Right renal cortex interstitium (tissue), 3 donors: ENCODE results near the gene CDH26. TPM values are rescaled to one million over a fixed set of nuclear protein-coding genes. Genes with fewer than 3 reads are reported as not detected.
"Not testable (repeated sequence)": the region's sequence is repeated elsewhere in the genome, so short reads cannot be mapped to it uniquely, and the experiment has no call there.

ENCODE experiments used
- DNase-seq, 3 donors: peaks; one replicate each; pipeline ENCODE4 v3.0.0-alpha.2; 2013; ENCODE audit warnings: low read depth in 3 of 3, low spot score in 2 of 3
- polyA plus RNA-seq, 3 donors: library from polyadenylated mRNA; unstranded; fragments of 120-200 nt; gene quantifications; one replicate each; pipeline ENCODE4 v1.2.1, GENCODE V29; 2013; ENCODE audit not compliant: insufficient read length in 3 of 3

CDH26 gene
- polyA plus RNA-seq, 3 donors = 0.44 to 0.98 (median 0.75) TPM

DNA sequence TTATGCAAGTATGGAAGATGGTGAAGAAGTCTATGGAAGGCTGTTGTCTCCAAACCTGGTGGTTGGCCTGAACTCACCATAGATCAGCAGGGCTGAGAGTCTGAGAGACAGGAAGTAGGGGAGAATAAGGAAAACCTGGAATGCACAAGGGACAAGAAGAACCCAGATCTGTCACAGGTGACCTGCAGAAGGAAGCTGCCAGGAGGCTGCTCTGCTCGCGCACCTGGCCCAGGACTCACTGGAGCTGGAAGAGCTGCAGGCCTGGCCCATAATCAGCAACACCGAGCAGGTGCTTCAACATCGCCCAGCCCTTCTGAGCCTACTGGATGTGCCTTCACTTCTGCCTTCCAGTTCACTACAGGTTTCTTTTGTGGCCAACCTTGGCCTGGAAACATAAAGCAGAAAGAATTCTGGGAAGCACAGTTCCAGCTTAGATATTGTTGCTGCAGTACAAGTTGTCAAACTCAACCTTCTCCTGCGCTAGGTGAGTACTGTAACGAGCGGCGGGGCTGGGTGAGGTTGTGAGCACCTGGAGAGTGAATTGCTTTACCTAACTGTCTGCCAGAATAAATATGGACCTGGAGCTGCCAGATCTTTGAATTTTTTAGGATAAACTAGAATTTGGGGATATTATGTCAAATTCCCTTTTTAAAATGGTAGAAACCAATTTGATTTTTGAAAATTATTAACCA, 82.4 kb downstream of the CDH26 start:
- DNase-seq = no peak

DNA sequence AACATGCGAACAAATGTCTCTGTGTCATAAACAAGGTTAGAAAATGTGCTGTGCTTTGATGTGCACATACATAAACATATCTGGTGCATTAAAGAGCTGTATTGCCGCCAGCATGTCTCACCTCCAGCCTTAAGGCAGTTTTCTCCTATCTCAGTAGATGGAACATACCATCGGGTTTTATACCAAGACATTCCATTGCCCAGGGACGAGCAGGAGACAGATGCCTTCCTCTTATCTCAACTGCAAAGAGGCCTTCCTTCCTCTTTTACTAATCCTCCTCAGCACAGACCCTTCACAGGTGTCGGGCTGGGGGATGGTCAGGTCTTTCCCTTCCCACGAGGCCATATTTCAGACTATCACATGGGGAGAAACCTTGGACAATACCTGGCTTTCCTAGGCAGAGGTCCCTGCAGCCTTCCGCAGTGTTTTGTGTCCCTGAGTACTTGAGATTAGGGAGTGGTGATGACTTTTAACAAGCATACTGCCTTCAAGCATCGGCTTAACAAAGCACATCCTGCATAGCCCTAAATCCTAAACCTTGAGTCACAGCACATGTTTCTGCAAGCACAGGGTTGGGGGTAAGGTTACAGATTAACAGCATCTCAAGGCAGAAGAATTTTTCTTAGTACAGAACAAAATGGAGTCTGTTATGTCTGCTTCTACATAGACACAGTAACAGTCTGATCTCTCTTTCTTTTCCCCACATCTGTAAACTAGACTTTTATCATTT, 83.4 kb downstream of the CDH26 start:
- not testable (repeated sequence) for DNase-seq

DNA sequence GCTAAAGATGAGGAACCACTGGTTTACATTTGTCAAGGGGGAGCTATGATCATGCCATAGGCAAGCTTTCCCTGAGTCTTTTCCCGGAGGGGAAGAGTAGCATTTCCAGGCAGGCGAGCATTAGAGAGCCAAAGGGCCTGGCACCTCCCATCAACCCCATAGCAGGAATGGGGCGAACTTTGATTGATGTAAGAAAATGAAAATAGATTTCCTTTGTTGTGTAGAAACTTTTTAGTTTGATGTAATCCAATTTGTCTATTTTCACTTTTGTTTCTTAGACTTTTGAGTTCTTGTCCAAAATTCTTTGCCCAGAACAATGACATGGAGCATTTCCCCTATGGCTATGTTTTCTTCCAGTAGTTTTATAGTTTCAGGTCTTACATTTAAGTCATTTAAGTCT, 85.2 kb downstream of the CDH26 start:
- no peak for DNase-seq

DNA sequence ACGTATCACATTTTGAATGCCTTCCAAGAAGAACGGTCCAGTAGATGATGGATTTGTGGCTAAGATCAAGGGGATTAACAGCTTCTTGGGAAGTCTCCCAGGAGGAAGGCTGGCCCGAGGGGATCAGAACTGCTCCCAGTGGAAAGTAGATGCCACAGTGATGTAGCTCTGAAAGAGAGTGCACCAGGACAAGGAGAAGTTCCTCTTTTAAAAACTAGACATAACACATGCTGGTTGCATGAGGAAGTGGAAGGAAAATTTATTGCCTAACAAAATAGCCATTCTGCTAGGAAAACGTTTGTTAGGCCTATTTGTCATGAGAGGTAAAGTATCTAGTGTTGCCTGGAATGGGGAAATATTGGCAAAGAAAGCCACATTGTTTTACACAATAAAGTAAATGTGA, 87.8 kb downstream of the CDH26 start:
- no peak for DNase-seq

DNA sequence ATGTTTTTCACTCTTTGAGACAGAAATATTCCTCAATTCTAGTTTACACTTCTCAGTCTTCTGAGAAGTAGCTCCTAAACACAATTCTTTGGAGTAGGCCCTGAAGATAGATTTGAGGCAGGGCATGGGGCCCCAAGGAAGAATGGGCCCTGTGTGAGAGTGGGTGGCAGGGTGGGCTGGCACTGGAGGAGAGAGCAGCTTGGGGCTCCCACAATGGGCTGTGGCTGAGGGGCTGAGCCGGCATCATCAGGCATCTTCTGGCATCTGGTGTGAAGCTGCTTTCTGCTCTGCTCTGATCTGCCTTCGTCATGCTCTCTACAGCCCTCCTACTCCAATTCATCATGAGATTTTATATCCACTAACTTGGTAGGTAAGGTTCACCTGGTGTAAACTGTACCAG, 88.2 kb downstream of the CDH26 start:
- DNase-seq = no peak

DNA sequence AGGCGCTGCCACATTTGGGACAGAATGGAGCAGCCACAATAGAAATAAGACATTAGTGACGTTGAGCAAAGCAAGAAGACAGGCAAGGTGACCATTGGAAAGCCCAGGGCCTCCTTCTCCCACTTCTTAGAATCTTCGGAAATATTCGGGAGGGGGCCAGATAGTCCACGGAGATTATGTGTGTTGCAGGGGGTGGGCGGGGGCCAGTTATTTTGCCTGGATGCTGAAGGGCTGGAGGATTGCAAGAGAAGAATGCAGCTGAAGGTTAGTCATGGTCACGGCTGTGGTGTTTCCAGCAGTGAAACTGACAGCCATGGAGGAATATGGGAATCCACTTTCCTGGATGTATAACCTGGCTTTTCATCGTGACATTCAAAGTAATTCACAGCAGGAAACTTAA, 88.6 kb downstream of the CDH26 start:
- DNase-seq = no peak

DNA sequence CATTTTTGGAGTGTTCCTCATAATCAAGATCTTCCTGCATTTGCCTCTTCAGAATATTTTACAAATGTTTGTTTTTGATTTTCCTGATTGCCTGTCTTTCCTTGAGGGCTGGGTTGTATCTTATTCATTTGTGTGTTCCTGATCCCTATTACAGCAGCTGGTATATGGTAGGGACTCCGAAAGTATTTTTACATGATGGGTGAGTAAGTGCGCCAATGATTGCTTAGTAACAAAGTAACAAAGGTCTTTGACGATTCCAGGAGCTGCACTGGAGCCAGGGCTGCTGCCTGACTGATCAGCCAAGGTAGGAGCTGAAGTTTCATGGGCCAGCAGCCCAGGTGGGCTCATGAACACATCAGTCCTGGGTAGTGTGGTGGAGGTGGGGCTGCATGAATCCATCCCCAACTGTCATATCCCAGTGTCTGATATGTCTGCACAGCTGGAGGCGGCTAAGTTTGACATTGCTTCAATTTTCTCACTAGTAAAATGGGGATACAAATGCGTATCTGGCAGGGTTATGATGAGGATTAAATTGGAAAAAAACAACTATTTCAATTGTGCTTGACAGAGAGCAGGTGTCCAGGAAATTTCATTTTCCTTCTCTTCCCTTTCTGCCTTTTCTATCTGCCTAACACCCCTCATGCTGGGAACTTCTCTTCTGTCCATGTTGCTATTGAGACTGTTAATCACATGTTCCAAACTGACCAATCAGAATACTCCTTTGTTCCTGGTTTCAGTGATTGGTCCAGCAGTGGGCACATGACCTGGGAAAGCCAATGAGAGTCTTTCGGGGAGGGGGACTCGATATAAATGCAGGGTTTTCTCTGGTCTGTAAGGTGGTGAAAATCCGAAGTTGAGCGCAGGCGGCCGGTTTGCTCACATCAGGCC, 90.7 kb downstream of the CDH26 start:
- DNase-seq = no peak

DNA sequence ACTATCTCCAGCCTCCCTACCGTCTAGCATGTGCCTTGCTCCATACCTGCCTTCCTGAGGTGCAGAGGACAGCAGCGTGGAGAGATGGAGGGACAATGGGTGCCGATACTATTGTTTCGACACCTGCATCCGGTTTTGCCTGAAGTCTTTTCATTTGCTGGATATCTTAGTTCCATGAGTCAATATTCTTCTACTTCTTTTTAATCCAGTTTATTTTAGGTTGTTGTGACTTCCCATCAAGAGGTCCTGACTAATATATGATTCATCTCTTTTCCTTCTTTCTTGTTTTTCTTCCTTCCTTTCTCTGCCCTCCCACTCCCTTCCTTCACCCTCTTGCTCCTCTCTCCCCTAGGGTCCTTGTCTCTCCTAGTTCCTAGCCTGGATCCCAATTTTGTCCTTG, 91.4 kb downstream of the CDH26 start:
- no peak for DNase-seq

DNA sequence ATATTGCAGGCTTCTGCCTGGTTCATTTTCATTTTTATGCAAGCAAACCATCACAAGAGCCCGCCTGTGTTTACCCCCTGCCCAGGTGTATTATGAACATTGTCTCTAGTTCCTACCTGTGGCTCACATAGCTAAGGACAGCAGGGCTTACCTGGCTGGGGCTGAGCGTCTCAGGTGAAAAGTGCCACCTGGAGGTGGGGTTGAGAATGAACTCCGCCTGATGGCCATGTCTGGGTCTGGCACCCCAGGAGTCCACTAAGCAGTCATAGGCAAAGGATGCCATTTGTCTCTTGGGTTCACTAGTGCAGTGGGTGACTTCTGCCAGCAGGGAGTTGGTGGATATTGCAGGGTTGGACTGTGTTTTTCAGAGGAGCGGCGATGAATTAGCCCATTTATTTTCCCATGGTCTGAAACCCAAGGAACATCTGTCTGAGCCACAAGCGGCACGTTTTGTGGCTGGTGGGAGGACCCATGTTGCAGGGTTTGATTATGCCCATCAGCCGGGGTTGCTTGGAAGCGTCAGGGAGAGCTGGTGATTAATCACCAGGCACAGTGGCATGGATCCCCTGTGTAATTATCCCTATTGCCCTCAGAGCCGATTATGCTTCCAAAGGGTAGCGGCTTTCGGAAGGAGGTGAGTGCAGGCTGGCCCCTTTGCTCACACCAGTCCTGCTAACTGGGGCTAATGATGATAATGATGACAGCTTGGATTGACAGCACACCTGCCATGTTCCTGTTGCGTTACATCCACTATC, 92.1 kb downstream of the CDH26 start:
- DNase-seq = no peak

DNA sequence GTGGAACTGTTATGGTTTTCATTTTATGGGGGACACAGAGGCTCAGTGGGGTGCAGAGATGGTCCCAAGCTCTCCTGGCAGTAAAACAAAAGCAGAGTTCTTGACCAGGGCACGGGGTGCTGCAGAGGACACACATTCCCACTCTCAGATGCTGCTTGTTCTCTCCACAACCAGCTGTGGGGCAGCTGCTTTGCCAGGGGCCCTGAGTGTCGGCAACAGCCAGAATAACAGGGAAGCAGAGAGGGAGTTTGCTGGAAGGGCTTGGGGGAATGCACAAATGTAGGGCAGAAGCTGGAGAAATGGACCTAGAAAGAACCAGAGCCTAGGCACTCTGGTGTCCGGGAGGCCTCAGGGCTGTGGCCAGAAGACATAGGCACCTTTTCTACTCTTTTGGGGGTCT, 93.7 kb downstream of the CDH26 start:
- DNase-seq = no peak

DNA sequence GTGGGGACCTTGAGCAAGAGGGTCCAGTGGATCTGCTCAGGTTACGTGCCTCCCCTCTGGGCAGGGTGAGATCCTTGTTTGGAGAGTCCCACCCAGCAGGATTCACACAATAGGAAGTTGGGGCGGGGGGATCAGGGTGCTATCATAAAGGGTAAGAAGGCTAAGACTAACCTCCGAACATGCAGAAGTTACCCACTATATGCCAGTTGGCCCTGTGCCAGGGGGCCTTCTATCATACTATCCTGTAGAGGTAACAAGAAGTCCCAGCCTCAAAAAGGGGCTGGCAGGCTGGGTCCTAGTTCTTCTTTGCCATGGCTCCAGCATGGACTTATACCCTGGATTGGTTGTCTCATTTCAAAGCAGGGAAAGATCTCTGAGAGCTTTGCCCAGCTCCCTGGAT, 94.1 kb downstream of the CDH26 start:
- DNase-seq = no peak

DNA sequence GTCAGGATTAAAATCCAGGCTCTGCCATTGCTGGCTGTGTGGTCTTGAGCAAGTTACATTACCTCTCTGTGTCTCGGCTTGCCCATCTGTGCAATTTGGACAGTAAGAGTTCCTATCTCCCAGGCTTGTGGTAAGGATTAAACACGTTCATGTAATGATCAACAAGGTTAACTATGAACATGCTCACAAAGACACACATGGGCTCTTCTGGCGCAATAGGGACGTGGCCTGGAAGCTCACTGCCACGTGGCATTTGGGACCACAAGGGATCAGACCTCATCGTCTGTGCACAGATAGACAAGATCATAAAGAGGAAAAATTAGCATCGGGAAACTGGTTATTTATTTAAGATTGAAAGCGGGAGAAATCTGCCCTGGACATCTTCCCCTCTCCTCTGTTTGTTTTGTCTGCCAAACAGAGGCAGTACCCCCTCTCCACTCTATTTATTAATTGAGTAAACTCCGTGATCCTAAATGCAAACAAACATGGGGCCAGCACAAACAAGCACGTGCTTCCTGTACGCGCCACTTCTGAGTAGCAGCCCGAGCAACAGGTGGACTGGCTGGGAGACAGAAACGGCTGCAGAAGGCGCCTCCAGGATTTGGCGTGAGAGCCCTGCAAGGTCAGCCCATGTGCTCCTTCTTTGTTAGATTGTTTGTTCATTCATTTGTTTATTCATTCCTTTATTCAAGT, 95.0 kb downstream of the CDH26 start:
- no peak for DNase-seq

DNA sequence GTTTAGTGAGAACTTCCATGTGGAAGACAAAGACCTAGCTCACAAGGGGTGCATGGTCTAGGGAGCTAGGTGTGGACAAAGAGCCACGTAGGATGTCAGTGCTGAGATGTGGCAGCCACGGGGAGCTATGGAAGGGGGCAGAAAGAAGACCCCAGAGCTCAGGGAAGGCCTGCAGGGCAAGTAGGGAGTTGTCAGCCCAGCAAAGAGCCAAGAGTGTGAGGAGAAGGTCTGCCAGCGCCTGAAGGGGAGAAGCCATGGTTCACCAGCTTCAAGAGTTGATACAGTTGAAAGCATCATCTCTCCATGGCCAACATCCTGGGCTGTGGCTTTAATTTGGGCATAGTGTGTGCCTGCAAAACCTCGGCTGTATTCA, 95.6 kb downstream of the CDH26 start:
- no peak for DNase-seq

DNA sequence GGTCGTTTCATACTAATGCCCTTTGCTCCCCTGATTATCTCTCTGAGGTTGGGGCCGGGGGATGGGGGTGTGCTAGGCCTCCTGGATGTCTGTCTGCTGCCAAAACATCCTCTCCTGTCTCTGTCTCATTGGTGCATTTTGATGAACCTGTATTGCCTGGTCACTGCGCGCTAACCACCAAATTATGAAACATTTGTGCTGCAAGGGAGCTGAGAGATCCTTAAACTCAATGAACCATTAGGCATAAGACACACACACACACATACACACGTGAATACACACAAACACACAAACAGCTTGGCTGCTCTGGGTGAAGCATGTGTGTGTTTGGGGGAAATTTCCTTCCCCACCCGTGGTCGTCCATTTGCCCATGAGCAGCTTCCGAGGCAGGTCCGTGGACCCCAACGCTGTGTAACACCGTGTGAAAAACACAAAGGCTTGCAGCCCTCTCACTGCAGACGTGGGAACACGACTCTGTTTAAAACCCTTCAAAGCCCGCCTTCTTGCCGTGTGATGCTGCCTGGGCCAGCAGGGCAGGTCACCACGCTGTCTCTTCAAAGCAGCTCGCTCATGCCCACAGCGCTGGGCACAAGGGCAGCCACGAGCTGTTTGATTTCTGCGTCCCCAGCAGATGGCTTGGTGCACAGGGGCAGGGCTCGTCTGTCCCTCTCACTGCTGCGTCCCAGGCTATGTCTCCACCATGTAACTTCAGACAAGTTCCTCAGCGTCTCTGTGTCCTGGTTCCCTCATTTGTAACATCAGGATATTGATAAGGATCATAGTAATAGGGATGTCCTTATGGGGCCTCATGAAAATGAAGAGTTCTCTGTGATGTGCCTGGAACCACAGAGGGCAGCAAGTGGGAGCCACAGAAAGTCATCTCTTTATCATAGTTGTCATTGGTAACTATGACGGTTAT, 96.8 kb downstream of the CDH26 start:
- DNase-seq = no peak

DNA sequence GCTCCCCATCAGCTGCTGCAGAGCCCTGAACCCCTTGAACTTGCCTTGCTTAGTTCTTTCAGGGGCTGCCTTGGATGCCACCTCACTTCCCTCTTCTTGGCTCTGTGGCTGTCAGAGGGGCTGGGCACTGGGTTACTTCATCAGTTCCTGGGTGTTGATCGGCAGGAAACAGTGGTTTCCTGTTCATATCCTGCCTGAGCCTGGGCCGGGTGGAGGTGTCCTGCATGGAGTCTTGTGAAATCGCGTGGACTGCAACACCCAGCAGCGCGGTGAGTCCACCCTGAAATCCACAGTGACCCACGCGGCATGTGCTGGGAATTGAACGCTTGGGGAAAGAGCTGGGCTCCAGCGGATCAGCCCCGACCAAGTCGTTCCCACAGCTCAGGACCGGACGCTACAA, 97.5 kb downstream of the CDH26 start:
- no peak for DNase-seq

DNA sequence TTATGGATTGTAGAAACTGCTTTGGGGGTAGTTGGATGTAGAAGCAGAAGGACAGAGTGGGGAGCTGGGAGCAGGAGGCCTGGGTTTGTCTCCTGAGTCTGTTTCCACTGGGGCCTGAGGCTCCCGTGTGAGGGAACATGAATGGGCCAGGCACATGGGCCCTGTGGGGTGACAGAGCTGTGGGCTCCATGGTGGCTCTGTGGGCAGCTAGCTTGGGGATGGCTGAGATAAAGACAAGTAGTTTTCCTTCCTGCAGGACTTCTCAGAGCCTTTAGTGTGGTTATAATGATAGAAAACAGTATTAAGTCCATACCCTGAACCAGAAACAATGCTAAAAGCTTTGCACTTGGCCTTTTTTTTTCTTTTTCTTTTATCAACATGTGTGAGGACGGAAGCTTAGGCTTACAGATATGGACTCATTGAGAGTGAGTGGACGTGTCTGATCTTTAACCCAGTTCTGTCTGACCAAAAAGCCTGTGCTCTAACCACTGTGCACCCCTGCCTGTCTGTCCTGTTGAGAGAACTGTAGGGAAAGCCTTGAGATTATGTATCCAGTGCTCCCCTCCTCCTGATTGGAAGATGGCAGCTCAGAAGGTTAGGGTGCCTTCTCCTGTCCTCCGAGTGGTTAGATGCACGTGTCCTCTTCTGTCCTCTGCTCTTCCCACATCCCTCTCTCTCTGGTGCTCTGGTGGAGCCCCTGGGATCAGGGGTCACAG, 98.3 kb downstream of the CDH26 start:
- DNase-seq = no peak

DNA sequence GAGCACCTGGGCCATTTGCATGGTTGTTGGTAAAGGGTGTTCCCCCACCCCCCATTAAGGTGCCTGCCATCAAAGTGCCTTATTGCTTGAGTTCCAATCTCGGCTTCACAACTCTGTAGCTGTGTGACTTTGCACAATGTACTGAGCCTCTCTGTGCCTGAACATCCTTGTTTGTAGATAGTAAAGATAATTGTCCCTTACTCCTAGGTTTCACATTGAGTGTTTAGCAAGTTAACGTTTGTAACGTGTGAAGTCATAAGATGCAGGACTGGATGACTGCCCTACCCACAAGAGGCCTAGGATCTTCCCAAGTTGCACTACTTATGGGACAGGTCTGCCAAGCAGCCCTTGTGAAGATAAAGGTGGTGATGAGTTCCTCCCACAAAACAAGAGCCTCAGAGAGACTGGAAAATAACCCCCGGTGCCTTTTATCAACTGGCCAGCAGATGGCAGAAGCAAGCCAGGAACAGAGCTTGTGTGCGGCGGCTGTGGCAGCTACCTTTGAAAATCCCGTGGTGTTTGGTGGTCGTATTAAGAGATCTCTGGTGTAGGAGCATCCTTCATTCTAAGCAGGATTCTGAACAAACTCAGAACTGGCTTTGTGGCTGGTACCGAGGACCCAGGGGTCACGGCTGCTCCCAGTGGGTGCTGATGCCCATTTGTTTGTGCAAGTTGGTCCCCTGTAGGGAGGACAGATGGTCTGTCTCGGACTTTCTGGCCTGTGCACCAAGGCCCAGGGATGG, 99.1 kb downstream of the CDH26 start:
- peak; percentile 50 to 65 (median 52) for DNase-seq
